Neural cell (in vitro differentiated cells): ENCODE data around the gene ARHGEF39. TPM values are rescaled to one million over a fixed set of nuclear protein-coding genes. Genes with fewer than 3 reads are reported as not detected.

Experiments used
- H2AFZ ChIP-seq: fragments of 200-600, 300-800 bp; sonication (generic), shearing (Covaris generic); 2 replicates; pipeline ENCODE4 v1.6.0; 2014; ENCODE audit warnings: low read depth, mild to moderate bottlenecking, antibody characterized with exemption, low read length, moderate library complexity
- H3F3A ChIP-seq: fragments of 200-600 bp; shearing (Covaris generic); 2 replicates; pipeline ENCODE4 v1.6.1; 2016; ENCODE audit warnings: mild to moderate bottlenecking, moderate library complexity, mixed read lengths, antibody characterized with exemption, low read length; ENCODE audit not compliant: insufficient read depth, poor library complexity, severe bottlenecking
- H3K27ac ChIP-seq: fragments of 200-600, 300-800 bp; sonication (generic), shearing (Covaris generic); 2 replicates; pipeline ENCODE4 v1.5.1; 2014; ENCODE audit warnings: mild to moderate bottlenecking, low read length, moderate library complexity
- H3K27me3 ChIP-seq: fragments of 300-800, 200-600 bp; sonication (generic), shearing (Covaris generic); 2 replicates; pipeline ENCODE4 v1.6.0; 2014; ENCODE audit warnings: mild to moderate bottlenecking, low read depth, low read length, moderate library complexity; ENCODE audit not compliant: insufficient read depth
- H3K36me3 ChIP-seq: fragments of 300-800, 200-600 bp; sonication (generic), shearing (Covaris generic); 2 replicates; pipeline ENCODE4 v1.5.1; 2014; ENCODE audit warnings: mild to moderate bottlenecking, antibody characterized with exemption, low read length, moderate library complexity; ENCODE audit not compliant: insufficient read depth
- H3K4me2 ChIP-seq: fragments of 300-800, 200-600 bp; sonication (generic), shearing (Covaris generic); 2 replicates; pipeline ENCODE4 v1.6.0; 2014; ENCODE audit warnings: mild to moderate bottlenecking, low read length
- H3K4me3 ChIP-seq: fragments of 300-800, 200-600 bp; sonication (generic), shearing (Covaris generic); 2 replicates; pipeline ENCODE4 v1.5.1; 2014; ENCODE audit warnings: mild to moderate bottlenecking, low read length, moderate library complexity
- H3K79me2 ChIP-seq: fragments of 200-600 bp; shearing (Covaris generic); replicated peaks from 2 replicates; pipeline ENCODE4 v1.6.0; 2014; ENCODE audit warnings: mild to moderate bottlenecking, low read length, moderate library complexity; ENCODE audit not compliant: insufficient read depth
- H3K9ac ChIP-seq: fragments of 300-800, 200-600 bp; sonication (generic), shearing (Covaris generic); 2 replicates; pipeline ENCODE4 v1.6.1; 2016; ENCODE audit warnings: mild to moderate bottlenecking, low read length, mixed read lengths
- H3K9me2 ChIP-seq: fragments of 200-600 bp; shearing (Covaris generic); 2 replicates; pipeline ENCODE4 v1.6.1; 2016; ENCODE audit warnings: mild to moderate bottlenecking, low read length, mixed read lengths; ENCODE audit not compliant: insufficient read depth
- H3K9me3 ChIP-seq: fragments of 200-600, 300-800 bp; sonication (generic), shearing (Covaris generic); 2 replicates; pipeline ENCODE4 v1.6.1; 2016; ENCODE audit warnings: mild to moderate bottlenecking, mixed run types, low read length, moderate library complexity, mixed read lengths
- H4K20me1 ChIP-seq: fragments of 200-600 bp; shearing (Covaris generic); 2 replicates; pipeline ENCODE4 v1.6.1; 2016; ENCODE audit warnings: mild to moderate bottlenecking, mixed run types; ENCODE audit not compliant: insufficient read depth
- EP300 ChIP-seq: fragments of 450-650 bp; conservative IDR thresholded peaks from 2 replicates; pipeline ENCODE4 v1.6.1; 2014; ENCODE audit warnings: antibody characterized with exemption, mild to moderate bottlenecking, moderate library complexity; ENCODE audit not compliant: poor library complexity, severe bottlenecking
- EZH2 ChIP-seq: fragments of 200-600, 300-800 bp; shearing (Covaris generic), sonication (generic); IDR thresholded peaks from 2 replicates; pipeline ENCODE4 v1.6.1; 2014; ENCODE audit warnings: antibody characterized with exemption, low read length, borderline replicate concordance, mild to moderate bottlenecking; ENCODE audit not compliant: insufficient read depth, poor library complexity, severe bottlenecking
- MXI1 ChIP-seq: fragments of 450-650 bp; conservative IDR thresholded peaks from 2 replicates; pipeline ENCODE4 v1.6.1; 2014; ENCODE audit warnings: antibody characterized with exemption, mild to moderate bottlenecking; ENCODE audit not compliant: poor library complexity, severe bottlenecking
- POLR2AphosphoS5 ChIP-seq: IDR thresholded peaks from 2 replicates; pipeline ENCODE4 v1.6.1; 2012
- RAD21 ChIP-seq: fragments of 450-650 bp; conservative IDR thresholded peaks from 2 replicates; pipeline ENCODE4 v1.6.1; 2014; ENCODE audit warnings: antibody characterized with exemption, mild to moderate bottlenecking, moderate library complexity
- SMC3 ChIP-seq: fragments of 450-650 bp; conservative IDR thresholded peaks from 2 replicates; pipeline ENCODE4 v1.6.1; 2014; ENCODE audit warnings: antibody characterized with exemption, mild to moderate bottlenecking, moderate library complexity; ENCODE audit not compliant: poor library complexity
- TAF1 ChIP-seq: IDR thresholded peaks from 2 replicates; pipeline ENCODE4 v1.6.1; 2012; ENCODE audit warnings: low read depth
- polyA plus RNA-seq: library from polyadenylated mRNA; depleted of rRNA; stranded (reverse); fragments of >200 nt; gene quantifications from 2 replicates; pipeline ENCODE4 v1.2.3, GENCODE V29; 2014
- TF ChIP-seq, protein P1 (sequence below): IDR thresholded peaks from 2 replicates; pipeline ENCODE4 v1.6.1; 2012; ENCODE audit warnings: borderline replicate concordance
- TF ChIP-seq, protein P2 (sequence below): fragments of 450-650 bp; IDR thresholded peaks from 2 replicates; pipeline ENCODE4 v1.5.1; 2014; ENCODE audit warnings: antibody characterized with exemption, mild to moderate bottlenecking, moderate library complexity; ENCODE audit not compliant: poor library complexity, severe bottlenecking

ARHGEF39 gene
- polyA plus RNA-seq, 1 donor from 2014 or later = 0.51 TPM

DNA sequence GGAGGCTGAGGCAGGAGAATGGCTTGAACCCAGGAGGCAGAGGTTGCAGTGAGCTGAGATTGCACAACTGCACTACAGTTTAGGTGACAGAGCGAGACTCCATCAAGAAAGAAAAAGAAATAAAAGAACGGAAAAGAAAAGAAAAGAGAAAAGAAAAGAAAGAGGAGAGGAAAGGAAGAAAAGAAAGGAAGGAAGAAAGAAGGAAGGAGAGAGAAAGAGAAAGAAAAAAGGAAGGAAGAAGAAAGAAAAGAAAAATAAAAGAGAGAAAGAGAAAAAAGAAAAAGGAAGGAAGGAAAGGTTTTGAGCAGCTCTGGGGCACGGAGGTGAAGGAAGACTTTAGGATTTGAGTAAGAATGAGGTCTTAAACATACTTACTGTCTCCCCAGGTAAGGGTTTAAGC is 48.6 kb upstream of the ARHGEF39 start:
- TF ChIP-seq EZH2 (no peak), SMC3 (no peak), POLR2AphosphoS5 (no peak), EP300 (no peak), TAF1 (no peak), RAD21 (no peak), MXI1 (no peak)
- TF ChIP-seq, protein P1, sequence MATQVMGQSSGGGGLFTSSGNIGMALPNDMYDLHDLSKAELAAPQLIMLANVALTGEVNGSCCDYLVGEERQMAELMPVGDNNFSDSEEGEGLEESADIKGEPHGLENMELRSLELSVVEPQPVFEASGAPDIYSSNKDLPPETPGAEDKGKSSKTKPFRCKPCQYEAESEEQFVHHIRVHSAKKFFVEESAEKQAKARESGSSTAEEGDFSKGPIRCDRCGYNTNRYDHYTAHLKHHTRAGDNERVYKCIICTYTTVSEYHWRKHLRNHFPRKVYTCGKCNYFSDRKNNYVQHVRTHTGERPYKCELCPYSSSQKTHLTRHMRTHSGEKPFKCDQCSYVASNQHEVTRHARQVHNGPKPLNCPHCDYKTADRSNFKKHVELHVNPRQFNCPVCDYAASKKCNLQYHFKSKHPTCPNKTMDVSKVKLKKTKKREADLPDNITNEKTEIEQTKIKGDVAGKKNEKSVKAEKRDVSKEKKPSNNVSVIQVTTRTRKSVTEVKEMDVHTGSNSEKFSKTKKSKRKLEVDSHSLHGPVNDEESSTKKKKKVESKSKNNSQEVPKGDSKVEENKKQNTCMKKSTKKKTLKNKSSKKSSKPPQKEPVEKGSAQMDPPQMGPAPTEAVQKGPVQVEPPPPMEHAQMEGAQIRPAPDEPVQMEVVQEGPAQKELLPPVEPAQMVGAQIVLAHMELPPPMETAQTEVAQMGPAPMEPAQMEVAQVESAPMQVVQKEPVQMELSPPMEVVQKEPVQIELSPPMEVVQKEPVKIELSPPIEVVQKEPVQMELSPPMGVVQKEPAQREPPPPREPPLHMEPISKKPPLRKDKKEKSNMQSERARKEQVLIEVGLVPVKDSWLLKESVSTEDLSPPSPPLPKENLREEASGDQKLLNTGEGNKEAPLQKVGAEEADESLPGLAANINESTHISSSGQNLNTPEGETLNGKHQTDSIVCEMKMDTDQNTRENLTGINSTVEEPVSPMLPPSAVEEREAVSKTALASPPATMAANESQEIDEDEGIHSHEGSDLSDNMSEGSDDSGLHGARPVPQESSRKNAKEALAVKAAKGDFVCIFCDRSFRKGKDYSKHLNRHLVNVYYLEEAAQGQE = no peak
- TF ChIP-seq, protein P2, sequence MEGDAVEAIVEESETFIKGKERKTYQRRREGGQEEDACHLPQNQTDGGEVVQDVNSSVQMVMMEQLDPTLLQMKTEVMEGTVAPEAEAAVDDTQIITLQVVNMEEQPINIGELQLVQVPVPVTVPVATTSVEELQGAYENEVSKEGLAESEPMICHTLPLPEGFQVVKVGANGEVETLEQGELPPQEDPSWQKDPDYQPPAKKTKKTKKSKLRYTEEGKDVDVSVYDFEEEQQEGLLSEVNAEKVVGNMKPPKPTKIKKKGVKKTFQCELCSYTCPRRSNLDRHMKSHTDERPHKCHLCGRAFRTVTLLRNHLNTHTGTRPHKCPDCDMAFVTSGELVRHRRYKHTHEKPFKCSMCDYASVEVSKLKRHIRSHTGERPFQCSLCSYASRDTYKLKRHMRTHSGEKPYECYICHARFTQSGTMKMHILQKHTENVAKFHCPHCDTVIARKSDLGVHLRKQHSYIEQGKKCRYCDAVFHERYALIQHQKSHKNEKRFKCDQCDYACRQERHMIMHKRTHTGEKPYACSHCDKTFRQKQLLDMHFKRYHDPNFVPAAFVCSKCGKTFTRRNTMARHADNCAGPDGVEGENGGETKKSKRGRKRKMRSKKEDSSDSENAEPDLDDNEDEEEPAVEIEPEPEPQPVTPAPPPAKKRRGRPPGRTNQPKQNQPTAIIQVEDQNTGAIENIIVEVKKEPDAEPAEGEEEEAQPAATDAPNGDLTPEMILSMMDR = no peak
- H3K36me3 ChIP-seq = peaks cover 7% of the 10 kb centered on the region
- no peak overlapping the region for H3K27ac ChIP-seq
- no peaks in the 10 kb centered on the region for H3F3A ChIP-seq
- H3K27me3 ChIP-seq = no peaks in the 10 kb centered on the region
- no peaks in the 10 kb centered on the region for H3K9me2 ChIP-seq
- no peak overlapping the region for H3K4me3 ChIP-seq
- no peaks in the 10 kb centered on the region for H4K20me1 ChIP-seq
- H3K4me2 ChIP-seq = no peak overlapping the region
- no peaks in the 10 kb centered on the region for H3K9me3 ChIP-seq
- H3K9ac ChIP-seq = no peak overlapping the region
- no peaks in the 10 kb centered on the region for H3K79me2 ChIP-seq
- no peak overlapping the region for H2AFZ ChIP-seq

DNA sequence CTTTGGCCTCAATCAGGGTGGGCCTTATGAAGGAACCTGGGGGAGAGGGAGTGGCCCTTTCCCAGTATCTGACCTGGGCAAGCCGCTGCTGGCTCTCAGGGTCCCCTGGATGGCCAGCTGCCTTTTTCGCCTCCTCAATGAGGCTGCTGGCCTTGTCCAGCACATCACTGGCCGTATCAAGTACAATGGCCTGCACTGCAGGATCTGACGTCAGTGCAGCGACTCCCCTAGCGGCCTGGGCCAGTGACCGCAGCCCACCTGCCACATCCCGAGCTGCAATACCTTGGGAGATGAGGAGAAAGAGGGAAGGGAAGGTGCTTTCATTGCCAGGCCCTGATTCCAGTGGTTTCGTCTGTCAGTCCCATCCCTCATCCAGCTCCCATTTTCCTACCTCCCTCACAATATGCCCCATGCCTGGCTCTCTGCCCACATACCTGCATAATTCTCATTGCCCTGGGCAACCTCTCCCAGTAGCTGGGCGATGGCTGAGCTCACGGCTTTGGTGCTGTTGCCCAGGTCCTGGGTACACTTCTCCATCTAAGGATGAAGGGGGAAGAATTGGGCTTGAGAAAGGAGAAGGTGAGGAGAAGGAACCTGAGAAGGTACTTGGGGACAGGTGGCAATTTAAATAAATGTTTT is 47.9 kb upstream of the ARHGEF39 start:
- H3K9me3 ChIP-seq = no peaks in the 10 kb centered on the region
- H3K27me3 ChIP-seq = no peaks in the 10 kb centered on the region
- no peaks in the 10 kb centered on the region for H4K20me1 ChIP-seq
- H3F3A ChIP-seq = no peaks in the 10 kb centered on the region
- no peaks in the 10 kb centered on the region for H3K79me2 ChIP-seq
- no peak overlapping the region for H3K9ac ChIP-seq
- no peak for TF ChIP-seq POLR2AphosphoS5
- TF ChIP-seq, protein P2 = no peak
- TF ChIP-seq EZH2 = no peak
- TF ChIP-seq MXI1 = no peak
- TF ChIP-seq RAD21 = no peak
- no peak for TF ChIP-seq SMC3
- TF ChIP-seq EP300 = no peak
- no peak for TF ChIP-seq TAF1
- TF ChIP-seq, protein P1 = no peak
- H3K4me2 ChIP-seq = no peak overlapping the region
- no peak overlapping the region for H2AFZ ChIP-seq
- H3K27ac ChIP-seq = no peak overlapping the region
- no peaks in the 10 kb centered on the region for H3K9me2 ChIP-seq
- peaks cover 12% of the 10 kb centered on the region for H3K36me3 ChIP-seq
- H3K4me3 ChIP-seq = no peak overlapping the region
